HL-60 (cell line): ENCODE data around the gene NCKIPSD.

Experiments used
- DNase-seq, 2 experiments: peaks; one replicate each; pipeline ENCODE4 v3.0.0-alpha.2; 2010 to 2020; ENCODE audit warnings: low read depth in 1 of 2, low spot score in 1 of 2
- H3K27ac ChIP-seq: fragments of 250-450 bp; sonication (Bioruptor Pico); replicated peaks from 2 replicates; pipeline ENCODE4 v1.5.1; 2020; ENCODE audit warnings: mild to moderate bottlenecking, moderate library complexity
- H3K27me3 ChIP-seq: fragments of 250-450 bp; sonication (Bioruptor Pico); 2 replicates; pipeline ENCODE4 v1.5.1; 2021; ENCODE audit warnings: mild to moderate bottlenecking, moderate library complexity; ENCODE audit not compliant: insufficient read depth, poor library complexity, severe bottlenecking
- H3K4me3 ChIP-seq: replicated peaks from 2 replicates; pipeline ENCODE4 v1.5.1; 2011; ENCODE audit warnings: mild to moderate bottlenecking, control low read depth, low read length; ENCODE audit not compliant: insufficient read depth
- CTCF ChIP-seq: IDR thresholded peaks from one replicate; pipeline ENCODE4 v1.5.1; 2011; ENCODE audit warnings: low read length, control low read depth, inconsistent platforms; ENCODE audit not compliant: insufficient read depth
- GABPA ChIP-seq: IDR thresholded peaks from 2 replicates; pipeline ENCODE4 v1.6.1; 2012; ENCODE audit warnings: low read depth
- POLR2AphosphoS5 ChIP-seq: IDR thresholded peaks from 2 replicates; pipeline ENCODE4 v1.6.1; 2012; ENCODE audit warnings: low read depth
- REST ChIP-seq: IDR thresholded peaks from 2 replicates; pipeline ENCODE4 v1.6.1; 2012; ENCODE audit warnings: low read depth; ENCODE audit not compliant: insufficient replicate concordance
- SPI1 ChIP-seq: IDR thresholded peaks from 2 replicates; pipeline ENCODE4 v1.6.1; 2012; ENCODE audit warnings: low read depth, mild to moderate bottlenecking, borderline replicate concordance

The NCKIPSD gene

GRCh38 chr3:48693826-48694225 is 8.1 kb upstream of the NCKIPSD start:
- TF ChIP-seq SPI1: no peak
- no peak for TF ChIP-seq GABPA
- no peak for TF ChIP-seq CTCF
- no peak for TF ChIP-seq POLR2AphosphoS5
- TF ChIP-seq REST: no peak
- H3K27ac ChIP-seq: no peak overlapping the region
- no peaks in the 10 kb centered on the region for H3K27me3 ChIP-seq
- no peak overlapping the region for H3K4me3 ChIP-seq
- DNase-seq: no peak

- Histone ChIP-seq H3K27ac (no peak overlapping the region), H3K27me3 (no peaks in the 10 kb centered on the region), H3K4me3 (no peak overlapping the region)
- no peak for DNase-seq
- no peak for TF ChIP-seq SPI1
- no peak for TF ChIP-seq CTCF
- no peak for TF ChIP-seq REST
- TF ChIP-seq POLR2AphosphoS5: no peak
- no peak for TF ChIP-seq GABPA
Observed at GRCh38 chr3:48692551-48692950, 6.8 kb upstream of the NCKIPSD start.

GRCh38 chr3:48690846-48691458 is 5.2 kb upstream of the NCKIPSD start:
- Histone ChIP-seq H3K27ac (no peak overlapping the region), H3K4me3 (no peak overlapping the region), H3K27me3 (no peaks in the 10 kb centered on the region)
- no peak for DNase-seq
- TF ChIP-seq POLR2AphosphoS5 (no peak), SPI1 (peak; percentile 85), REST (no peak), CTCF (no peak), GABPA (no peak)
